ENCODE measurements around the gene ARID1A. TPM values are rescaled to one million over a fixed set of nuclear protein-coding genes. Genes with fewer than 3 reads are reported as not detected.
"Not testable (repeated sequence)": the region's sequence is repeated elsewhere in the genome, so short reads cannot be mapped to it uniquely, and the experiment has no call there.

ARID1A gene
- total RNA-seq, 1 donor from 2014 or later: 117 TPM

DNA sequence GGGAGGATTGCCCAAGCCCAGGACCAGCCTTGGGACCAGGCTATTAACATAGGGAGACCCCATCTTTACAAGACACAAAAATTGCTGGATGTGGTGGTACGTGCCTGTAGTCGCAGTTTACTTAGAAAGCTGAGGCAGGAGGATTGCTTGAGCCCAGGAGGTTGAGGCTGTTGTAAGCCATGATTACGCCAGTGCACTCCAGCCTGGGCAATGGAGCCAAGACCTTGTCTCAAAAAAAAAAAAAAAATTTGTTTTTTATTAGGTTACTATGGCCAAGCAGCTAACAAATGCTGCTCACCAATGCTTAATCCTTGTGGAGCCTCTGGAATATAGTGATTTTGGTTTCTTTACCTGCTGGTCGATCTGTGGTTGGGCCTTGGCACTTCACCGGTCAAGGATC, 8.8 kb downstream of the ARID1A start:
- intact Hi-C loops (cut with micrococcal nuclease): no loop called here
- Mint-ChIP-seq H3K36me3 (ENCODE audit: low read depth) (peaks cover 50% of the 10 kb centered on the region), H3K9me3 (no peaks in the 10 kb centered on the region), H3K4me1 (peaks cover 29% of the 10 kb centered on the region), H3K4me3 (no peak overlapping the region), H3K27ac (no peak overlapping the region), H3K27me3 (no peaks in the 10 kb centered on the region)
- DNase-seq: no peak

DNA sequence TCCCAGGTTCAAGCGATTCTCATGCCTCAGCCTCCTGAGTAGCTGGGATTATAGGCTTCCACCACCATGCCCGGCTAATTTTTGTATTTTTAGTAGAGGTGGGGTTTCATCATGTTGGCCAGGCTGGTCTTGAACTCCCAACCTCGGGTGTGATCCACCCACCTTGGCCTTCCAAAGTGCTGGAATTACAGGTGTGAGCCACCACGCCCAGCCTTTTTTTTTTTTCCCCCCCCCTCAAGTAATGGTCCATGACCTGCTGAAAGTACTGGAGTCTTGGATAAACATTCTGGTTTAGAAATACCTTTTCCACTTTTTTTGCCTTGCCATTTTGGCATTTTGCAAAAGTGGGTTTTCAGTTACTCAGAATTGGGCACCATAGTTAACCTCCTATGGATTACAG, 9.4 kb downstream of the ARID1A start:
- H3K9me3 Mint-ChIP-seq; H3K27ac Mint-ChIP-seq; intact Hi-C loops (cut with micrococcal nuclease); DNase-seq; H3K27me3 Mint-ChIP-seq: not testable (repeated sequence)
- H3K4me3 Mint-ChIP-seq: peak overlapping the region; percentile 10
- H3K36me3 Mint-ChIP-seq (ENCODE audit: low read depth): peaks cover 47% of the 10 kb centered on the region
- peaks cover 29% of the 10 kb centered on the region for H3K4me1 Mint-ChIP-seq

DNA sequence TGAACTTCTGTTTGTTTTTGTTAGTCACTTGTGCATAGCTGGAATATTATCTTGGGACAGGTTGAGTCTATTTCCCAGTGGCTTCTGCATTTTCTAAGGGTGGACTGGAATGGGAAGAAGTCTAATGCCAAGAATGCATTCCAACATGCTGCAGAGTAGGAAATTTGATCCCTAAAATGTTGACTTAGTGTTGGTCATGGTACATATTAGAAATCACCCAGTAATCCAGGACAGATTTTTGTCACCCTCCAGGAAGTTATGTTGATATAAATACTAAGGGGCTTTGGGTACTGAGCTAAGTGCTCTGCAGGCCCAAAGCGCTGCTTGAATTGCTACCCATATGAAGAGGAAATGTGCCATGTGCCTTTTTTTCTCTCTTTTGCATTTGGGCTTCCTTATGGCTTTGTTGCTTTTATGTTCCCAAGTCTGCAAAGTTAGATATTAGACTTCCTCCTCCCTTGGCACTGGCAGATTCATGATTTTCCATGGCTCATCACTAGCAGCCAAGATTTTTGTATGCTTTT, 10.0 kb downstream of the ARID1A start:
- intact Hi-C loops (cut with micrococcal nuclease): no loop called here
- no peaks in the 10 kb centered on the region for H3K27me3 Mint-ChIP-seq

DNA sequence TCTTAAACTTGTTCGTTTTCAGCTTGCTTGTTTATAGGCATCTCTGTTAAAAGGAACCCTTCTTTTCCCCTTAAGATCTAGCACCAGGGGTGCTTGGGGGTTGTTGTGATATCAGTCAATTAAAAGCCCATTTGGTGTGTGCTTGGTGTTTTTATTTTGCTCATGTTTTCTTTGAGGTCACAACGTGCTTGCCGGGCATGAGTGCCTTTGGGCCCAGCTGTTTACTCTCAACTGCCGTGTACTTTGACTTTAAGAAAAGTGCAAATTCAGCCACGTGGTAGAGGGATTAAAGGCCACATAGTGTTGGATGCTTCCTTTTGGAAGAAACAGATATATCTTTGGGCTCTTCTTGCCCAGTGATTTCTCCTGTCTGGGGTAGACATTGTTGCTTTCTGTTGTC, 10.5 kb downstream of the ARID1A start:
- Mint-ChIP-seq H3K27ac (peak overlapping the region; percentile 48), H3K36me3 (ENCODE audit: low read depth) (peaks cover 48% of the 10 kb centered on the region), H3K27me3 (no peaks in the 10 kb centered on the region), H3K9me3 (no peaks in the 10 kb centered on the region), H3K4me1 (peaks cover 34% of the 10 kb centered on the region), H3K4me3 (peak overlapping the region; percentile 26)
- DNase-seq: no peak
- intact Hi-C loops (cut with micrococcal nuclease): no loop called here

More for the DNA sequence above, 10.0 kb downstream of the ARID1A start:
- Mint-ChIP-seq H3K4me1 (peaks cover 34% of the 10 kb centered on the region), H3K4me3 (peak overlapping the region; percentile 26), H3K36me3 (ENCODE audit: low read depth) (peaks cover 49% of the 10 kb centered on the region), H3K27ac (peak overlapping the region; percentile 66), H3K9me3 (no peaks in the 10 kb centered on the region)
- DNase-seq: no peak

DNA sequence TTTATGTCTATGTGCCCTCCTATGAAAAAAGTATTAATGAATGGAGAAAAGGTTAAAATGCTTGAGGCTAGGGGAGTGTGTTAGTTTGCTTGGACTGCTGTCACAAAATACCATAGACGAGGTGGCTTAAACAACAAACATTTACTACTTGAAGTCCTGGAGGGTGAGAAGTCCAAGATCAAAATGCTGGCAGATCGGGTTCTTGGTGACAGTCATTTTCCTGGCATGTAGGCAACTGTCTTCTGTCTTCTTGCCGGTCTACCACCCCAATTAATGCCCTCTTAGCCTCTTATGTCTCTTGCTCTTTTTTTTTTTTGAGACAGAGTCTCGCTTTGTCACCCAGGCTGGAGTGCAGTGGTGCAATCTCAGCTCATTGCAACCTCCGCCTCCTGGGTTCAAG, 15.0 kb downstream of the ARID1A start:
- intact Hi-C loops (cut with micrococcal nuclease): no loop called here
- H3K27ac Mint-ChIP-seq: no peak overlapping the region
- H3K9me3 Mint-ChIP-seq: no peaks in the 10 kb centered on the region
- no peak for DNase-seq
- H3K4me1 Mint-ChIP-seq: peaks cover 57% of the 10 kb centered on the region
- H3K27me3 Mint-ChIP-seq: no peaks in the 10 kb centered on the region
- H3K36me3 Mint-ChIP-seq (ENCODE audit: low read depth): peaks cover 63% of the 10 kb centered on the region
- H3K4me3 Mint-ChIP-seq: no peak overlapping the region

DNA sequence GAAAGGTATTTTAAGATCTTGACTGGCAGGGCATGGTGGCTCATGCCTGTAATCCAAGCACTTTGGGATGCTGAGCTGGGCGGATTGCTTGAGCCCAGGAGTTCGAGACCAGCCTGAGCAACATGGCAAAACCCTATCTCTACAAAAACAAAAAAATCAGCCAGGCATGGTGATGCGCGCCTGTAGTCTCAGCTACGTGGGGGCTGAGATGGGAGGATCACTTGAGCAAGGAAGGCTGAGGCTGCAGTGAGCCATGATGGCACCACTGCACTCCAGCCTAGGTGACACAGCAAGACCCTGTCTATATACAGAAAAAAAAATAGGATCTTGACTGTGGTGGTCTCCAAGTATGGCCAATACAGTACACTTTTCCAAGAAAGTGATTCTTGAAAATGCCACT, 16.0 kb downstream of the ARID1A start:
- H3K27ac Mint-ChIP-seq: no peak overlapping the region
- peaks cover 59% of the 10 kb centered on the region for H3K36me3 Mint-ChIP-seq (ENCODE audit: low read depth)
- H3K4me3 Mint-ChIP-seq: no peak overlapping the region
- H3K4me1 Mint-ChIP-seq: peaks cover 54% of the 10 kb centered on the region
- H3K27me3 Mint-ChIP-seq: no peaks in the 10 kb centered on the region
- no peak for DNase-seq
- intact Hi-C loops (cut with micrococcal nuclease): no loop called here
- H3K9me3 Mint-ChIP-seq: no peaks in the 10 kb centered on the region

DNA sequence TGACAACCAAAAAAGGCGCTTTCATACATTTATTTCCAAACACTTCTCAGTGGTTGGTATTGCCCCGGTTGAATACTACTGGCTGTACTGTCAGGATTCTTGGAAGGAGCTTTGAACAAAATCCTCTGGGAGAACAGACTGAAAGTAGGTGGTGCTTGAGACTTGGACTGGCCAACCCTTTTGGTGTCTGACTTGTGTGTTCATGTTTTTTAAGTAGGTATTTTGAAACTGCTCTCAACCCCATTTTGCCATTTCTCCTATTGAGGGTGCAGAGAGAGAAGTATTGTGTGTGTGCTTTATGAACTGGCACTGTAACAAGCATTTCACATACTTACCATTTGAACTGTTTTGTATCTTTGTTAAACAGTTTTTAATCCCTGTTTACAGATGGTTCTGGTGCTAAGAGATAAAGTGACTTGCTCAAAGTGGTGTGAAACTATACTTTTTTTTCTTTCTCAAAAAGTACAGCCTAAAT, 21.2 kb downstream of the ARID1A start:
- no peaks in the 10 kb centered on the region for H3K9me3 Mint-ChIP-seq
- peaks cover 73% of the 10 kb centered on the region for H3K4me1 Mint-ChIP-seq
- H3K27me3 Mint-ChIP-seq: no peaks in the 10 kb centered on the region
- DNase-seq: peak; percentile 50
- intact Hi-C loops (cut with micrococcal nuclease): no loop called here
- peaks cover 61% of the 10 kb centered on the region for H3K36me3 Mint-ChIP-seq (ENCODE audit: low read depth)
- no peak overlapping the region for H3K4me3 Mint-ChIP-seq
- peak overlapping the region; percentile 7 for H3K27ac Mint-ChIP-seq

DNA sequence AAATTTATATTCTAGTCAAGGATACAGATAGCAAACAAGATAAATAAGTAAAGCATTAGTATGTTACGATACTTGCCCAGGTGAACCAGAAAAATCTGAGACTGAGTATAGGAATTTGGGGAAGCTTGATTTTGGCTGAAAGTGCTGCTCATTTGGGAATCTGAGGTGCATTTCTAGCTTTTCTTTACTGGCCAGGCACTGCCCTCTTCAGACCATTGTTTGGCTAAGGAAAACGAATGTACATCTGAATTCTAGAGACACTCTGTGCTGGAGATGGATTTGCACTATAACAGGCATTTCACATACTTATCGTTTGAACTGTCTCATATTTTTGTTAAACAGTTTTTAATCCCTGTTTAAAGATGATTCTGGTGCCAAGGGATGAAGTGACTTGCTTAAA, 23.4 kb downstream of the ARID1A start:
- Mint-ChIP-seq H3K4me1 (peaks cover 79% of the 10 kb centered on the region), H3K27ac (peak overlapping the region; percentile 51), H3K9me3 (no peaks in the 10 kb centered on the region), H3K27me3 (no peaks in the 10 kb centered on the region), H3K4me3 (no peak overlapping the region), H3K36me3 (ENCODE audit: low read depth) (peaks cover 49% of the 10 kb centered on the region)
- intact Hi-C loops (cut with micrococcal nuclease): no loop called here
- no peak for DNase-seq

DNA sequence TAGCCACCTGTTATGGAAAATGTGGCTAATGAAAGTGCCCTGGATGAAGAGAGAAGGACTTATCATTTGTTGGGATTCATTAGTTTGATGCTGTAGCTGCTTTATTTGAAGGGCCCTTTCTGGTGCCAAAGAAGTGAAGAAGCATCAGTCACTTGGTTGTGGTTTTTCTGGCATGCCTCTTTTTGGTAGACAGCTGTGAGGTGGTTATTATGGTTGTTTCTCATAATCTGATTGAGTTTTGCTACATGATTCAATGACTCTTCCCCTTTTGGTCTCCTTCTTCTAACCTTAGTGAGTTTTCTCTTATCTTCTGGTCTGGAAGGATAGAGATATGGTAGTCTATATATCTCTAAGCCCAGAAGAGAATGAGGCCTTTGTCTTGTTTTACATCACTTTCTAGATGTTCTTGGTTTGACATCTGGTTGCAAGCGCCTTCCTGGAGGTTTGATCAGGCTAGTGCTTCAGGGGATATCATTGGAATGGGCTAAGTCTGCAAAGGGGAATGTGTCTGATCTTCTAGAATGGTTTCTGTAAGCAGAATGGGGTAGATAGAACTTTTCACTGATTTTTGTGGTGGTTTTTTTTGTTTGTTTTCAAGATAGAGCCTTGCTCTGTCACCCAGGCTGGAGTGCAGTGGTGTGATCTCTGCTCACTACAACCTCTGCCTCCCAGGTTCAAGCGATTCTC, 26.0 kb downstream of the ARID1A start:
- peak; percentile 69 for DNase-seq
- Mint-ChIP-seq H3K27me3 (no peaks in the 10 kb centered on the region), H3K4me3 (peak overlapping the region; percentile 62), H3K9me3 (no peaks in the 10 kb centered on the region), H3K36me3 (ENCODE audit: low read depth) (peaks cover 34% of the 10 kb centered on the region), H3K27ac (peak overlapping the region; percentile 77), H3K4me1 (peaks cover 80% of the 10 kb centered on the region)
- intact Hi-C loops (cut with micrococcal nuclease): loop anchor here (2.0 kb wide), 1 partner anchor 21 kb away; no protein-coding TSS in a partner anchor

DNA sequence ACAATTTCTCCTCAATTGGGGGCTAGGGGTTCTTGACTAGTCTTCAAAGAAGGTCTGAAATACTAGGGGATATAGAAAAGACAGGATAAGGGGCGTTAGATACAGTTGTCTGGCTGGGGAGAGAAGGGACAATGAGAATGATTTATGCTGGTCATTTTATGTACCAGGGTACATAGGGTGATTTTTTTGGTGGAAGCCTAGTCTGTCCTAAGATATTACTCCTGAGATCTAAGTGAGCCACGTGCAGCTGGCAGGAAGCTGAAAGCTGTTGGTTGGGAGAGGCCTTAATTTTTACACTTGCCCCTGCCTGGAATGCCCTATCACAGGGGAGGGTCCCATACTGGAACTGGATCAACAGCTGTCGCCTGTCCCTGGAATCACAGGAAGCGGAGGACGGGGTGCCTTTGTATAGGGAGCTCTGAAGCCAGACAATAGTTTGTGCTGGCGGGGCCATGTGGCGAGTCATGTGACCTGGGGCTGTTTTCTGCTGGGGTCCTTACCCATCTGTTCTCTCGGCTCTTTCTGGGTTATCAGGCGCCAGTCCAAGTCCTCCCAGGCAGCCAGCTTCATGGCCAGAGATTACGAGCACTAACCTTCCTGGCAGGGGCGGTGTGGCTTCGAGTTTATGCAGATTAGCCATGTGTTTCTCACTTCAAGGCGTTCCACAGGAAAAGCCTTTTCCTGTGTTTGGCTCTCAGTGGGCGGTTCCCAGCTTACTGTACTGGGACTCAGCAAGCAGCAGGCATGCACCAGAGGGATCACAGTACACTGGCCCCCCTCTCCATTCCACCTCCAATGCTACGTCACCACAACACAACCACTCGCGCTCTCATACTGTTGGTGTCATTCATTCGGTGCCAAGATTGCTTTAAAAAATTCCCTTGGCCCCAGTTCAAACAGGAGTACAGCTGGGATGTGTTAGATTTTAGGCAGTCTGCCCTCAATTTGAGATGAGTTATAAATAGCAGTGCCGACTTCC, 27.5 kb downstream of the ARID1A start:
- Mint-ChIP-seq H3K4me3 (peak overlapping the region; percentile 43), H3K27ac (peak overlapping the region; percentile 49), H3K27me3 (no peaks in the 10 kb centered on the region), H3K4me1 (peaks cover 79% of the 10 kb centered on the region), H3K36me3 (ENCODE audit: low read depth) (peaks cover 27% of the 10 kb centered on the region), H3K9me3 (no peaks in the 10 kb centered on the region)
- peak; percentile 83 for DNase-seq
- intact Hi-C loops (cut with micrococcal nuclease): loop anchor here (1.0 kb wide), 1 partner anchor 21 kb away; no protein-coding TSS in a partner anchor

DNA sequence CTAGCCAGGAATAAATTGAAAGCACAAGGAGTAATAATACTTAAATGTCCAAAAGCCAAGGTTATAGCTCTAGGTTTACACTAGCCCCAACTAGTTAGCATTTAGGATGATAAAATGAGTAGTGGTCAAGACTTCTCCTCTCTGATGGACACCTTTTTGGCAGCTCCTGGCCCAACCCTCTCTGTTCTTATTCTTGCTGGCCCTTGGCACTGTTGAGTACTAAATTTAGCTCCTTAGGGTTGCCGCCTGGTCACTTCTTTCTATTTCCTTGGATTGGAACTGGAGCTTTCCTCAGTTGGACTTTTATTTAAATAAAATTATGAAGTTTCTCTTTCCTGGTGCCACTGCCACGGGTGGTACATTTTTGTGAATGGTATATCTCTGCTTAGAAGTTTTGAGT, 28.3 kb downstream of the ARID1A start:
- Mint-ChIP-seq H3K9me3 (no peaks in the 10 kb centered on the region), H3K4me3 (no peak overlapping the region), H3K36me3 (ENCODE audit: low read depth) (peaks cover 26% of the 10 kb centered on the region), H3K27ac (peak overlapping the region; percentile 35), H3K27me3 (no peaks in the 10 kb centered on the region), H3K4me1 (peaks cover 82% of the 10 kb centered on the region)
- intact Hi-C loops (cut with micrococcal nuclease): no loop called here
- DNase-seq: no peak

DNA sequence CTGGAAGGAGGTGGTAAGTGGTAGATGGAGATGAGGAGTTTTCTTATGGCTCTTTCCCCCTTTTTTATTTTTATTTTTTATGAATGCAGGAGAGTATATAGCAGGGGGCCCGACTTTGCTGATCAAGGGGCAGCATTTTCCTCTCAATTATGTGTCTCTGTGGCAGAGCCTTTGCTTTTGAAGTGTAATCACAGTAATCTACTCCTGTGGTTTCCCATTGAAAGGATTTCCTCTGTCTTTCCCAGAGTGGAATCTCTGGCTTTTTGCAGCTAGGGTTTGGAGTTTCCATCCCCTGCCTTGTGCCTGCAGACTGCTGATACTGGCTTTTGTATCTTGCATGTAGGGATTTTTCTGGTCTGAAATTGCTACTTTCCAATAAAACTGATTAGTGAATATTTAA, 29.1 kb downstream of the ARID1A start:
- DNase-seq: no peak
- no peaks in the 10 kb centered on the region for H3K9me3 Mint-ChIP-seq
- H3K4me3 Mint-ChIP-seq: peak overlapping the region; percentile 4
- H3K27me3 Mint-ChIP-seq: no peaks in the 10 kb centered on the region
- peaks cover 27% of the 10 kb centered on the region for H3K36me3 Mint-ChIP-seq (ENCODE audit: low read depth)
- peaks cover 81% of the 10 kb centered on the region for H3K4me1 Mint-ChIP-seq
- intact Hi-C loops (cut with micrococcal nuclease): no loop called here
- H3K27ac Mint-ChIP-seq: peak overlapping the region; percentile 5

DNA sequence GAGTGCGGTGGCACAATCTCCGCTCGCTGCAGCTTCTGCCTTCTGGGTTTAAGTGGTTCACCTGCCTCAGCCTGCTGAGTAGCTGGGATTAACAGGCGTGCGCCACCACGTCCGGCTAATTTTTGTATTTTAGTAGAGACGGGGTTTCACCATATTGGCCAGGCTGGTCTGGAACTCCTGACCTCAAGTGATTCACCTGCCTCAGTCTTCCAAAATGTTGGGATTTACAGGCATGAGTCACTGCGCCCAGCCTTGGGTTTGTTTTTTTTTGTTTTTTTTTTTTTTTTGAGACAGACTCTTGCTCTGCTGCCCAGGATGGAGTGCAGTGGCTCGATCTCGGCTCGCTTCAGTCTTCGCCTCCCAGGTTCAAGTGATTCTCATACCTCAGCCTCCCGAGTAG, 30.1 kb downstream of the ARID1A start:
- intact Hi-C loops (cut with micrococcal nuclease); DNase-seq; H3K9me3 Mint-ChIP-seq; H3K27me3 Mint-ChIP-seq; H3K4me3 Mint-ChIP-seq; H3K27ac Mint-ChIP-seq: not testable (repeated sequence)
- H3K36me3 Mint-ChIP-seq (ENCODE audit: low read depth): peaks cover 27% of the 10 kb centered on the region
- H3K4me1 Mint-ChIP-seq: peaks cover 76% of the 10 kb centered on the region

DNA sequence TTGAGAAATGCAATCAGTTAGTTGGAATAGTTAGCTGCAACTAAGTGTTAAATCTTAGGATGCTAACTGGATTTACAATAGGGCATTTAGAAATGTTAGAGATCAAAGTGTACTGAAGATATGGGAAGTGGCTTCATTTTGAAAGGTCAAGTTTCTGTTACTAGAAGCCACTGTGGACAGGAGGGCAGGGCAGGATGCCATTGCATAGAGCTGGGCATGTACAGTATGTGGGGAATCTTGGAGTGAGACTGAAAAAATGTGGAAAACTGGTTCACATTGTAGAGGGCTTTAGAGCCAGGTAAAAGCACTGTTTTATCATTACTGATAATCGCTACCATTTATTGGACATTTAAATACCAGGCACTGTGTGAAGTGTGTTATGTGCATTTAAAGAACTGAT, 31.0 kb downstream of the ARID1A start:
- no peak for DNase-seq
- intact Hi-C loops (cut with micrococcal nuclease): no loop called here
- peak overlapping the region; percentile 5 for H3K27ac Mint-ChIP-seq
- H3K4me3 Mint-ChIP-seq: peak overlapping the region; percentile 32
- H3K27me3 Mint-ChIP-seq: no peaks in the 10 kb centered on the region
- H3K4me1 Mint-ChIP-seq: peaks cover 74% of the 10 kb centered on the region
- H3K9me3 Mint-ChIP-seq: no peaks in the 10 kb centered on the region
- peaks cover 27% of the 10 kb centered on the region for H3K36me3 Mint-ChIP-seq (ENCODE audit: low read depth)

Measured in activated CD4-positive, alpha-beta T cell treated with anti-CD3 and anti-CD28 coated beads, Interleukin-2, amount 10 ng/mL, durations not matched to agents 24 days and 14 days (primary cell).